Muscle of arm (tissue), 14 donors: ENCODE results near the gene SLC9A7. TPM values are rescaled to one million over a fixed set of nuclear protein-coding genes. Genes with fewer than 3 reads are reported as not detected.
"Not testable (repeated sequence)": the region's sequence is repeated elsewhere in the genome, so short reads cannot be mapped to it uniquely, and the experiment has no call there.

Source experiments
- DNase-seq: peaks from one replicate; pipeline ENCODE4 v3.0.0-alpha.2; 2013
- long read RNA-seq, 11 donors: transcript quantifications; one replicate each; lab custom pipeline, GENCODE V29; 2026
- polyA plus RNA-seq, 12 donors: library from polyadenylated mRNA; unstranded; fragments of 120-200 nt; gene quantifications; one replicate each; pipeline ENCODE4 v1.2.1, GENCODE V29; 2013; ENCODE audit not compliant: insufficient read length in 12 of 12

The SLC9A7 gene
- polyA plus RNA-seq: 10 to 100 TPM in 1 of 12 donors, 1 to 10 TPM in 10, not detected in 1; 5.7 to 12.4 (median 7.3) TPM
- long read RNA-seq, donor 1: 0 reads
- long read RNA-seq, donor 2, full-length matches to known transcripts: 2 of 2 reads
- long read RNA-seq, donor 2, partial matches to known transcripts: 0 of 2 reads
- long read RNA-seq, donor 2, other reads (novel, unspliced or antisense): 0 of 2 reads
- long read RNA-seq, donor 3: 0 reads
- long read RNA-seq, donor 4: 0 reads
- long read RNA-seq, donor 5: 0 reads
- long read RNA-seq, donor 6: 0 reads
- long read RNA-seq, donor 7: 0 reads
- long read RNA-seq, donor 8: 0 reads
- long read RNA-seq, donor 9: 0 reads
- long read RNA-seq, donor 10, full-length matches to known transcripts: 1 of 1 reads
- long read RNA-seq, donor 10, partial matches to known transcripts: 0 of 1 reads
- long read RNA-seq, donor 10, other reads (novel, unspliced or antisense): 0 of 1 reads
- long read RNA-seq, donor 11: 0 reads

DNA sequence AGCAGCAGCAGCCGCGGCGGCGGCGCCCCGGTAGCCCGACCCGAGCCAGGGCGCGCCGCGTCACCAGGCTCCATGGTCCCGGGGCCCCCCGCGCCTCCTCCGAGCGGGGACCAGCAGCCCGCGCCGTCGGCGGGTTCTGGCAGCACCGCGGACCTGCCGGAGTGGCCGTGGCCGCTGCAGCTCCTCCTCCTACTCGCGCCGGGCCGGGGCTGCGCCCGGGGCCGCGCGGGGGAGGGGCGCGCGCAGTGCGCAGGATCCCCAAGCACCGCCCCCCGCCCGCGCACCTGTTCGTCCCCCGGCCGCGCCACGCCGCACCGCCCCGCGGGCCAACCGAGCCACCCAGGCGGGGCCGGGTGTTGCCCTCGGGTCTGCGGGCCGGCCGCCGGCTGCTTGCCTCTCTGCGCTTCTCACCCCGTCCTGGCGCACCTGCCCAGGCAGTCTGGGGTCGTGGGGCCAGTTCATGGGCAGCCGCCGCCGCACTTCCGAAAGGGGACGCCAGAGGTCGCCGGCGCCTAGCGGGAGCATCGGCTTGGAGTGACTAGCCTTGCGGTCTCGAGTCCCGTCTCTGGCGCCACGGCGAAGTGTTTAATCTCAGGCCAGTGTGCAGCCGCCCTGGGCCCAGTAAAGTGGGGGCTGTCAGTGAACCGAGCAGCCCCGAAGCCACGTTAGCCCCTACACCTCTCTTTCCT, at the start of gene SLC9A7:
Gene SLC9A7, minus strand, starts transcription at position 163 of the 689 bp plus-strand sequence. Its CDS starts 89 bp downstream, at position 74.
- DNase-seq: peak; percentile 45

DNA sequence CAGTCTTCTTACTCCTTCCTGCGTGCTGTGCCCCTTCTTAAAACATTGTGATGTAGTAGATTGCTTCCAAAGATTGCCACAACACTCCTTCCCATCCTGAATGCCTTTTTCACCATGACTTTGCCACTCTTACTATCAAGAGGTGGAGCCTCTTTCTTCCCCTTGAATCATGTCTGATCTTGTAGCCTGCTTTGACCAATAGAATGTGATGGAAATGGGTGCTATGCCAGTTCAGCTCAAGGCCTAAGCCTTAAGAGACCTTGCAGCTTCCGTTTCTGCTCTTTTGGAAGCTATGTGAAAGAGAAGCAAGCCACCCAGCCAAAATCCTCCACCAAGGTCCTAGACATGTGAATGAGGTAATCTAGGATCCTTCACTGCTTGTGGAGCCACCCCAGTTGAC, 46.4 kb upstream of the SLC9A7 start:
- no peak for DNase-seq

GRCh38 chrX:46803140-46803539, 44.2 kb upstream of the SLC9A7 start:
- no peak for DNase-seq

GRCh38 chrX:46796574-46797191, 37.8 kb upstream of the SLC9A7 start:
- DNase-seq: peak; percentile 48

GRCh38 chrX:46793386-46794143, 34.6 kb upstream of the SLC9A7 start:
- DNase-seq: no peak

- no peak for DNase-seq
Measured at GRCh38 chrX:46792810-46793188, 33.9 kb upstream of the SLC9A7 start.

DNA sequence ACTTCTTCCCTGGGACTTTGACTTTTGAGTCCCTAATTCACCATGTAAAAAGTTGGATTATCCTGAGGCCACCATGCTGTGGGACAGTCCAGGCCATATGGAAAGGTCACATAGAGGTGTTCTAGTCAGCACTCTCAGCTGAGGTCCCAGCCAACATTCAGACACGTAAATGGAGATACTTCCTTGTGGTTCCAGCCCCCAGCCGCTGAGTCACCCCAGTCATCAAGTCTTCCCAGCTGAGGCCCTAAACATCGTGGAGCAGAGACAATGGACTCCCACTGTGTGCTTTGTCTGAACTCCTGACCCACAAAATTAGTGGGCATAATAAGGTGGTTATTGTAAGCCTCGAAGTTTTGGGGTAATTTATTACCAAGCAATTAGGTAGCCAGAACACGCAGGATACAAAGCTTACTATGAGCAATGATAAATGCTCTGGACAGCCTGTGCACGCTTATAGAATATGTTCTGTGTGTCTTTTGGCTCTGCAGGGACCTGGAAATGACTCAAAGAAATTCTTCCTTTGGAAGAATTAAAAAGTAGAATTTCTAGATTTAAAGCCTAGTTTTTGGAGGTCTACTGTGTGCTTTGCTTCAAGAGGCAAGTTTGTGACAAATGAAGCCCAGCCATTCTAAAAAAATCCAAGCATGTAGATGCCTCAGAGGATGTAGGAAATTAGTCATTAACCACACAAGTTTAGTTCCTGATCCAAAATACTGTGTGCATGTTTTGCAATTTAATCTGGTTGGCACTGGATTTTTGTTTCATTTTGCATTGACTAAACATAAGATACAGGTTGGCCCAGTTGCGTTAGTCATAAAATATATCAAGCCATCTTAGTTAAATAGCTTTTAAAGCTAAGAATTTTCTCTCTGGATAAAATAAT, 33.2 kb upstream of the SLC9A7 start:
- DNase-seq: no peak

- DNase-seq: no peak
Measured at GRCh38 chrX:46788902-46789301, 30.0 kb upstream of the SLC9A7 start.

- not testable (repeated sequence) for DNase-seq
Measured at GRCh38 chrX:46784437-46784836, 25.5 kb upstream of the SLC9A7 start.

GRCh38 chrX:46782034-46782433, 23.1 kb upstream of the SLC9A7 start:
- no peak for DNase-seq

- DNase-seq: no peak
Measured at GRCh38 chrX:46777971-46778810, 19.3 kb upstream of the SLC9A7 start.

GRCh38 chrX:46770817-46771163, 11.9 kb upstream of the SLC9A7 start:
- DNase-seq: no peak

- DNase-seq: no peak
Measured at GRCh38 chrX:46770000-46770816, 11.3 kb upstream of the SLC9A7 start.

DNA sequence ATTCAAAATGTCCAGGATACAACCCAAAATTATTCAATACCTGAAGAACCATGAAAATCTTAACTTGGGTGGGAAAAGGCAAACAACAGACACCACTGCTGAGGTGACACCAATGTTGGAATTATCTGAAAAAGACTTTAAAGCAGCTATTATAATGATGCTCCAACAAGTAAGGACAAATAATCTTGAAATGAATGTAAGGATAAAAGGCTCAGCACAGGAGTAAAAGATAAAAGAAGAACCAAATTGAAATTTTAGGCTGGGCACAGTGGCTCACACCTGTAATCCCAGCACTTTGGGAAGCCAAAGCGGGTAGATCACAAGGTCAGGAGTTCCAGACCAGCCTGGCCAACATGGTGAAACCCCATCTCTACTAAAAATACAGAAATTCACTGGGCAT, 4.0 kb upstream of the SLC9A7 start:
- DNase-seq: no peak

DNA sequence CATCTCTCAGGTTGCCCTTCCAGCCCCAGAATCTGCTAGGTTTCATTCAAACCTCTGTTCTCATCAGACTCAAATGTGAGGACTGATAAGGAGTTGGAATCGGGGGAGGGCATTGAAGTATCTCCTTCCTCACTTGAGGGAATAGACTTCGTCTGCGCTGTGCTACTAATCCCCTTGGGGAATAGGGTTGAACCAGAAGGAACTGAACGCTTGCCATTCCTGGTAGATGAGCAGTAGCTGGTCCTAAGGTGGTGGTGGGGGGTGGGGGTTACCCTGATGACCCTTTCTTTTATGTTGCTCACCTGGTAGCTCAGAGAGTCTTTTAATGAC, 692 bp upstream of the SLC9A7 start:
- DNase-seq: no peak

- no peak for DNase-seq
Measured at GRCh38 chrX:46758163-46758955, 559 bp downstream of the SLC9A7 start.

GRCh38 chrX:46757593-46757992, 1.3 kb downstream of the SLC9A7 start:
- DNase-seq: no peak

GRCh38 chrX:46757052-46757451, 1.9 kb downstream of the SLC9A7 start:
- DNase-seq: no peak
